Left lung (tissue), 10 donors: ENCODE data around the gene POP4. TPM values are rescaled to one million over a fixed set of nuclear protein-coding genes. Genes with fewer than 3 reads are reported as not detected.

Experiments
- ATAC-seq: fragments of 200-7000 bp; cut with Tn5 transposase; one replicate; pipeline ENCODE4 v1.9.1; 2020; ENCODE audit warnings: moderate library complexity
- DNase-seq, 4 donors: peaks; one replicate each; pipeline ENCODE4 v3.0.0-alpha.2; 2013 to 2020
- H3K27ac ChIP-seq, 2 donors: fragments of 200-600 bp; sonication (generic) in 1 of 2; one replicate each; pipeline versions ENCODE4 v1.5.0 to v1.8.0; 2020 to 2021
- H3K27me3 ChIP-seq, 2 donors: fragments of 200-600 bp; sonication (generic) in 1 of 2; one replicate each; pipeline versions ENCODE4 v1.5.0 to v1.8.0; 2020 to 2021
- H3K36me3 ChIP-seq, 2 donors: fragments of 200-600 bp; sonication (generic) in 1 of 2; one replicate each; pipeline versions ENCODE4 v1.5.0 to v1.8.0; 2020 to 2021
- H3K4me1 ChIP-seq, 2 donors: fragments of 200-600 bp; one replicate each; pipeline ENCODE4 v1.8.0; 2021
- H3K4me3 ChIP-seq, 2 donors: fragments of 200-600 bp; sonication (generic) in 1 of 2; one replicate each; pipeline versions ENCODE4 v1.5.0 to v1.8.0; 2020 to 2021; ENCODE audit warnings: mild to moderate bottlenecking in 1 of 2
- H3K9me3 ChIP-seq, 2 donors: fragments of 200-600 bp; sonication (generic) in 1 of 2; one replicate each; pipeline versions ENCODE4 v1.5.0 to v1.8.0; 2020 to 2021
- intact Hi-C, 2 donors: fragments of 100-400 bp; cut with DNase I; formaldehyde crosslinking; loops; one replicate each; pipeline versions ENCODE4 v1.11.2 to v1.14.2; 2022
- polyA plus RNA-seq, 6 donors: library from polyadenylated mRNA; unstranded; fragments of 120-200 nt; gene quantifications; one replicate each; pipeline ENCODE4 v1.2.1, GENCODE V29; 2013; ENCODE audit not compliant: insufficient read length in 6 of 6
- total RNA-seq, 2 donors: library from RNA; stranded (reverse); fragmentation: NEBNext Ultra II Directional; extraction: Animal tissue kit (Norgen Biotek cat#: 25700); gene quantifications; one replicate each; pipeline ENCODE4 v1.2.1, GENCODE V29; 2021
- TF ChIP-seq, protein P1 (sequence below), 2 donors: fragments of 200-600 bp; sonication (generic) in 1 of 2; IDR thresholded peaks; one replicate each; pipeline versions ENCODE4 v1.5.0 to v1.8.0; 2021; ENCODE audit warnings: antibody characterized with exemption in 2 of 2
- donor health status: DM: no; HTN: yes; CAD: no.
- donor health status: DM: no; HTN: no; CAD: no.

POP4 gene
- total and polyA plus RNA-seq, 8 donors: 49.2 to 66.9 (median 54.4) TPM

DNA sequence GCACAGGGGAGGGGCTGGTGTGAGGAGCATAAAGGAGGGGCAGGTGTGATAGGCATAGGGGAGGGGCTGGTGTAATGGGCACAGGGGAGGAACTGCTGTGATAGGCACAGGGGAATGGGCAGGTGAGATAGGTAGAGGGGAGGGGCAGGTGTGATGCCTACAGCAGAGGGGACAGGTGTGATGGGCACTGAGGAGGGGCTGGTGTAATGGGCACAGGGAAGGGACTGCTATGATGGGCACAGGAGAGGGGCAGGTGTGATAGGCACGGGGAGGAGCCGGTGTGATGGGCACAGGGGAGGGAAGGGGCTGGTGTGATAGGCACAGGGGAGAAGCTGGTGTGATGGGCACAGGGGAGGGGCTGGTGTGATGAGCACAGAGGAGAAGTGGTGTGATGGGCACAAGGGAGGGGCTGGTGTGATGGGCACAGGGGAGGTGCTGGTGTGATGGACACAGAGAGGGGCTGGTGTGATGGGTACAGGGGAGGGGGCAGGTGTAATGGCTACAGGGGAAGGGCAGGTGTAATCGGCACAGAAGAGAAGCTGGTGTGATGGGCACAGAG lies 39.5 kb upstream of the POP4 start:
- DNase-seq: no peak
- Histone ChIP-seq H3K4me1 (no peaks in the 10 kb centered on the region), H3K27me3 (peaks cover 0 to 52% of the 10 kb centered on the region in 2 donors), H3K27ac (no peak overlapping the region), H3K36me3 (no peaks in the 10 kb centered on the region), H3K4me3 (no peak overlapping the region), H3K9me3 (no peaks in the 10 kb centered on the region)
- ATAC-seq: no peak
- intact Hi-C loops: no loop called here
- TF ChIP-seq, protein P1, sequence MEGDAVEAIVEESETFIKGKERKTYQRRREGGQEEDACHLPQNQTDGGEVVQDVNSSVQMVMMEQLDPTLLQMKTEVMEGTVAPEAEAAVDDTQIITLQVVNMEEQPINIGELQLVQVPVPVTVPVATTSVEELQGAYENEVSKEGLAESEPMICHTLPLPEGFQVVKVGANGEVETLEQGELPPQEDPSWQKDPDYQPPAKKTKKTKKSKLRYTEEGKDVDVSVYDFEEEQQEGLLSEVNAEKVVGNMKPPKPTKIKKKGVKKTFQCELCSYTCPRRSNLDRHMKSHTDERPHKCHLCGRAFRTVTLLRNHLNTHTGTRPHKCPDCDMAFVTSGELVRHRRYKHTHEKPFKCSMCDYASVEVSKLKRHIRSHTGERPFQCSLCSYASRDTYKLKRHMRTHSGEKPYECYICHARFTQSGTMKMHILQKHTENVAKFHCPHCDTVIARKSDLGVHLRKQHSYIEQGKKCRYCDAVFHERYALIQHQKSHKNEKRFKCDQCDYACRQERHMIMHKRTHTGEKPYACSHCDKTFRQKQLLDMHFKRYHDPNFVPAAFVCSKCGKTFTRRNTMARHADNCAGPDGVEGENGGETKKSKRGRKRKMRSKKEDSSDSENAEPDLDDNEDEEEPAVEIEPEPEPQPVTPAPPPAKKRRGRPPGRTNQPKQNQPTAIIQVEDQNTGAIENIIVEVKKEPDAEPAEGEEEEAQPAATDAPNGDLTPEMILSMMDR (IDR thresholded peaks at IDR 0.05): no peak

DNA sequence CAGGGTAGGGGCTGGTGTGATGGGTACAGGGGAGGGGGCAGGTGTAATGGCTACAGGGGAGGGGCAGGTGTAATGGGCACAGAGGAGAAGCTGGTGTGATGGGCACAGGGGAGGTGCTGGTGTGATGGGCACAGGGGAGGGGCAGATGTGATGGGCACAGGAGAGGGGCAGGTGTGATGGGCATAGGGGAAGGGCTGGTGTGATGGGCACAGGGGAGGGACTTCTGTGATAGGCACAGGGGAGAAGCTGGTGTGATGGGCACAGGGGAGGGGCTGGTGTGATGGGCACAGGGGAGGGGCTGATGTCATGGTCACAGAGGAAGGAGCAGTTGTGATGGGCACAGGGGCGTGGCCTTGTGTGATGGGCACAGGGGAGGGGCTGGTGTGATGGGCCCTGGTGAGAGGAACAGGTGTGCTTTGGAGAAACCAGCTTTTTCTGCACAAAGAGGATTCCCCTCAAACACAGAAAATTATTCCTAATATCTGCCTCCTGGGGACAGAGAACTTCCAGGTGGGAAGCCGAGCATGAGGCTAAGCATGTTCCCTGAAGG lies 38.6 kb upstream of the POP4 start:
- no peaks in the 10 kb centered on the region for H3K9me3 ChIP-seq
- H3K4me3 ChIP-seq: no peak overlapping the region
- ATAC-seq (no peak), DNase-seq (no peak)
- TF ChIP-seq, protein P1 (IDR thresholded peaks at IDR 0.05): no peak
- intact Hi-C loops: no loop called here
- no peaks in the 10 kb centered on the region for H3K4me1 ChIP-seq
- H3K27ac ChIP-seq: no peak overlapping the region
- H3K36me3 ChIP-seq: no peaks in the 10 kb centered on the region
- peaks cover 0 to 61% of the 10 kb centered on the region in 2 donors for H3K27me3 ChIP-seq

DNA sequence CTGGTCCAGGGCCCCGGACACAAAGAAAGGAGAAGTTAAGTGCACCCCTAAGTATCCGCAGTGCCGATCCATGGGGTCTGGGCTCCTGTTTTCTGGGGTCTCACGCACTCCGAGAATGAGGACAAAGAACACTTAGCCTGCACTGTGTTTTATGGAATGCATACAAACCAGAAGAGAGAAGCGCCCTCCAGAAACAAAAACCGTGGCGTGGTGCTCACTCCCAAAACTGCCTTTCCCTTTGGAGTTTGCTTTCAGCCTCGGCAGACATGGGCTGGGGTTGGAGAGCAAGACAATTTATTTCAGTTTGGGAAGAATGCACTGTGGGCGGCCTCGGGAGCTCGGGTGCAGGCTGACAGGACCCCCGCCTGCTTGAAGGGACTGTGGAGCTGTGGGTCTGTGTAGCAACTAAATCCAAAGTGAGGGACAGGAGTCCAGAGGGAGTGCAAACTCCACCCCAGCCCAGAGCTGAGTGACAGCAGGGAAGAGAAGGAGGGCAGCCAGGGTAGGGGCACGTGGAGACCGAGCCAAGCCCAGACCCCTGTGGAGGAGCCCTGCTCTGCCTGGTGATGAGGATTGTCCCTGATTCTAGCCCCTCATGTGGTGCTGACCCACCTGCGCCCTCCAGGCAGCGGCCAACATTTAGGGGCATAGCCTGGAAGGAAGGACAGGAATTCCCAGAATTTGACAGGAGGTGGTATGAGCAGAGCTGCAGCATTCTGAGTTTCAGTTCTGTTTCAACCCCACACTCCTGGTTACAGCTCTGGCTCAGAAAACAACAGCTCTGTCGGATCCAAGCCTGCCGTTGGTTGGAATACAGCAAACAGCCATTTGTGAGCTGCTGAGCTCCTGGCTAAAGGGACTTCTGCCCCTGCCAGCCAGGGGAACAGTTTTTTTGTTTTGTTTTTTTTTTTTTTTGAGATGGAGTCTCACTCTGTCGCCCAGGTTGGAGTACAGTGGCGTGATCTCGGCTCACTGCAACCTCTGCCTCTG lies 37.8 kb upstream of the POP4 start:
- Histone ChIP-seq H3K4me1 (no peaks in the 10 kb centered on the region), H3K36me3 (no peaks in the 10 kb centered on the region), H3K27ac (no peak overlapping the region), H3K4me3 (no peak overlapping the region), H3K9me3 (no peaks in the 10 kb centered on the region), H3K27me3 (peaks cover 0 to 65% of the 10 kb centered on the region in 2 donors)
- DNase-seq: no peak
- TF ChIP-seq, protein P1 (IDR thresholded peaks at IDR 0.05): no peak
- intact Hi-C loops: no loop called here
- ATAC-seq: no peak

DNA sequence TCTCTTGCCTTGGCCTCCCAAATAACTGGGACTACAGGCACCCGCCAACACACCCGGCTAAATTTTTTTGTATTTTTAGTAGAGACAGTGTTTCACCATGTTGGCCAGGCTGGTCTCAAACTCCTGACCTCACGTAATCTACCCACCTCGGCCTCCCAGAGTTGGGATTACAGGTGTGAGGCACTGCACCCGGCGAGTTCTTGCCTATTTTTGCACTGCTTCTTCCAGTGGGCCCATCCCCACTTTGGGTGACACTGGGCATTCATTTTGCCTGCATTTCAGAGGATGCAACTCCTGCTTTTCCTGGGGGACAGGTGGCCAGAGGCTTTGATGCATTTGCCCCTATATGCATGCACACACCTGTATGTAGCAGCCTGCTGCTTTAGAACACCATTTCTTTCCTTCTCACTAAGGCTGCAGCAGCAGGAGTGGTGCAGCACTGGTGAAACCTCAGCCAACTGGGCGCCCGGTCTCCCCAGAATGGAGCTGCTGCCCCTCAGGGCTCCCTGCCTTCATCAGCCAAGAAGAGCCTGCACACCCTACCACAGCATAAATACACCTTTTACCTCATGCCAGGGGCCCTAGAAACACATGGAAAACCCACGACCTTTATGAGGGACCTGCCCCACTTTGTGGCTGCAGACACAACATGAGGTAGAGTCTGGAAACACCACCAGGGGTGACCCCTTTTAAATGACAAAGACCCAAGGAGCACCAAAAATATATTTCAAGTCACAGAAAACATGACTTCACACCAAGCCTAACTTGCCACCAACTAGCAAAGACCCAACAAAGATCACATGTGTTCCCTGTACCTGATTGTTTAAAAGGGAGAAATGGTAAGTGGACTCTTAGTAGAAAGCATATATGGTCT lies 36.8 kb upstream of the POP4 start:
- Histone ChIP-seq H3K4me1 (no peaks in the 10 kb centered on the region), H3K9me3 (no peaks in the 10 kb centered on the region), H3K27me3 (peaks cover 0 to 65% of the 10 kb centered on the region in 2 donors), H3K4me3 (no peak overlapping the region), H3K27ac (no peak overlapping the region), H3K36me3 (no peaks in the 10 kb centered on the region)
- TF ChIP-seq, protein P1 (IDR thresholded peaks at IDR 0.05): no peak
- intact Hi-C loops: no loop called here
- ATAC-seq: no peak
- DNase-seq: no peak
